Spleen (tissue), 11 donors: Measurements from ENCODE around the gene DOCK10. TPM values are rescaled to one million over a fixed set of nuclear protein-coding genes. Genes with fewer than 3 reads are reported as not detected.

ENCODE experiments used
- DNase-seq: peaks from one replicate; pipeline ENCODE4 v3.0.0-alpha.2; 2020
- H3K27ac ChIP-seq, 8 donors: fragments of 200-600 bp; sonication (generic) in 7 of 8; 1 replicate in 4 of 8; 2 replicates in 4 of 8; pipeline versions ENCODE4 v1.5.0 to v1.8.0; 2016 to 2021; ENCODE audit warnings: inconsistent platforms in 4 of 8, mild to moderate bottlenecking in 4 of 8, moderate library complexity in 1 of 8
- H3K27me3 ChIP-seq, 7 donors: fragments of 200-600 bp; sonication (generic) in 6 of 7; replicated peaks in 1 of 7; 1 replicate in 4 of 7; 2 replicates in 3 of 7; pipeline versions ENCODE4 v1.5.0 to v1.8.0; 2016 to 2021; ENCODE audit warnings: inconsistent platforms in 3 of 7, mild to moderate bottlenecking in 1 of 7
- H3K36me3 ChIP-seq, 6 donors: fragments of 200-600 bp; sonication (generic) in 5 of 6; 1 replicate in 4 of 6; 2 replicates in 2 of 6; pipeline versions ENCODE4 v1.5.0 to v1.8.0; 2016 to 2021; ENCODE audit warnings: inconsistent platforms in 2 of 6
- H3K4me1 ChIP-seq, 6 donors: fragments of 200-600 bp; sonication (generic) in 5 of 6; 1 replicate in 3 of 6; 2 replicates in 3 of 6; pipeline versions ENCODE4 v1.5.0 to v1.8.0; 2016 to 2021; ENCODE audit warnings: inconsistent platforms in 3 of 6
- H3K4me3 ChIP-seq, 8 donors: fragments of 200-600 bp; sonication (generic) in 7 of 8; 1 replicate in 4 of 8; 2 replicates in 4 of 8; pipeline versions ENCODE4 v1.5.0 to v1.8.0; 2016 to 2021; ENCODE audit warnings: inconsistent platforms in 4 of 8, mild to moderate bottlenecking in 4 of 8, moderate library complexity in 2 of 8
- H3K9me3 ChIP-seq, 8 donors: fragments of 200-600 bp; sonication (generic) in 7 of 8; 1 replicate in 4 of 8; 2 replicates in 4 of 8; pipeline versions ENCODE4 v1.5.0 to v1.8.0; 2016 to 2021; ENCODE audit warnings: inconsistent platforms in 4 of 8
- CTCF ChIP-seq, 11 experiments: fragments of 200-600 bp in 7 of 11; fragments of 450-650 bp in 4 of 11; sonication (generic) in 4 of 11; IDR thresholded peaks in 8 of 11; conservative IDR thresholded peaks in 3 of 11; 1 replicate in 7 of 11; 2 replicates in 4 of 11; pipeline versions ENCODE4 v1.4.0 to v1.8.0; 2016 to 2021; ENCODE audit warnings: antibody characterized with exemption in 11 of 11, inconsistent platforms in 4 of 11, mild to moderate bottlenecking in 1 of 11
- POLR2A ChIP-seq, 3 donors: fragments of 450-650 bp; IDR thresholded peaks; one replicate each; pipeline ENCODE4 v1.5.1; 2017; ENCODE audit warnings: antibody characterized with exemption in 3 of 3, mild to moderate bottlenecking in 1 of 3
- POLR2AphosphoS5 ChIP-seq, 3 donors: sonication (generic); formaldehyde crosslinking; IDR thresholded peaks; one replicate each; pipeline ENCODE4 v1.5.1; 2017; ENCODE audit warnings: antibody characterized with exemption in 3 of 3
- WGBS, 5 donors: extraction: QIAGEN DNeasy Blood & Tissue Kit in 3 of 5; methylation state at CpG; one replicate each; pipeline versions ENCODE4 v1.1.5 to v1.1.7; 2013 to 2018; 5-methylcytosine and 5-hydroxymethylcytosine counted together
- intact Hi-C: fragments of 100-400 bp; cut with DNase I; formaldehyde crosslinking; loops from one replicate; pipeline ENCODE4 v1.15.0; 2023; ENCODE audit warnings: low total_unique reads
- polyA plus RNA-seq, 3 donors: library from polyadenylated mRNA; stranded (reverse); fragments of 200-250 nt; gene quantifications; one replicate each; pipeline ENCODE4 v1.2.1, GENCODE V29; 2013
- total RNA-seq, 7 donors: library from RNA; depleted of rRNA in 3 of 7; stranded (reverse); fragments of >200 nt in 3 of 7; fragmentation: NEBNext Ultra II Directional in 4 of 7; extraction: Animal tissue kit (Norgen Biotek cat#: 25700) in 4 of 7; gene quantifications; one replicate each; pipeline versions ENCODE4 v1.1.0 to v1.2.1, GENCODE V29; 2016 to 2021
- donor health status: healthy with polysubstance abuse.
- donor health status: DM: no; HTN: no; CAD: no; lungs with moderate emphysema.
- donor health status: DM: no; HTN: no; CAD: no.
- donor health status: Bipolar disorder and iron deficiency.
- donor health status: healthy.
- donor health status: DM: no; HTN: no; CAD: no.
- donor health status: DM: yes; HTN: yes; CAD: no.

Gene DOCK10
- total and polyA plus RNA-seq, 10 donors = 12.5 to 203 (median 158) TPM

DNA sequence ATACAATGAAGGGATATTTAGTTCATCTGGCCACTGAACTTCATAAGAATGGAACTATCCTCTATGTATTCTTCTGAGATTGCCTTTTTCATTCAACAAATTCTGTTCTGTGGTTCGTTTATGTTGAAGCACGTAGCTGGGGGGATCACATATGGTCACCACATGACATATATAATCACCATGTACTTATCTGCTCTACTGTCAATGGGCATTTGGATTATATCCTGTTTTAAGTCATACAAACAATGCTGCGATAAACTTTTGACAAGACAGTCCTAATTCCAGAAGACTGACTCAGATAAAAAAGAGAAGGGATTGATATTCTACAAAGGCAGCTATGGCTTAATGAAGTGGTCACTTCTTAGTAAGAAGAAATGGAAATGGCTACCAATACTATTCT lies 210.1 kb downstream of the DOCK10 start:
- Histone ChIP-seq H3K27me3 (no peaks in the 10 kb centered on the region), H3K36me3 (peaks cover 4 to 100% (median 92%) of the 10 kb centered on the region in 6 donors), H3K9me3 (no peaks in the 10 kb centered on the region), H3K27ac (no peak overlapping the region), H3K4me1 (peaks cover 0 to 3% (median under 1%) of the 10 kb centered on the region in 6 donors), H3K4me3 (no peak overlapping the region)
- intact Hi-C loops = no loop called here
- WGBS, 5 donors = 91 to 95% (median 93%) methylated on average over 3 of the region's 3 CpGs
- TF ChIP-seq POLR2A (IDR thresholded peaks at IDR 0.05) (no peak), POLR2AphosphoS5 (IDR thresholded peaks at IDR 0.05) (no peak), CTCF (IDR thresholded peaks at IDR 0.05 in 8 of 11, conservative IDR thresholded peaks at IDR 0.05 in 3 of 11) (no peak)
- DNase-seq = no peak

DNA sequence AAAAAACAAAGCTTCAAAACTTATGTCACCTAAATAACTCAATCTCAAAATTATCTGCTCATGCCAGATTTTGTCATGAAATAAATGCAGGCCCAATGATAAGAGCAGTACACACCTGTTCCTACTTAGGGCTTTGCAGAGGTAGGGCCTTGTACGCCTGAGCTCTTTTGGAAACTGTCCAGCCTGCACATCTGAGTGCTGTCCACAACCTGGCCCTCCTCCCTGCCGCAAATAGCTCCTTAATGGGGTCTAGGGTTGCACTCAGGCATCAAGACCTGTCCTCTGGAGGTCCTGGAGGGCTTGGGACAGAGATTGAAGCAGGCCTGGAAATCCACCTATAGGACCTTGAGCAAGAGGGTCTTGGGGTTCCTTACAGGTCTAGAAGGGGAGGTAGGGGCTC lies 210.7 kb downstream of the DOCK10 start:
- no peak for DNase-seq
- TF ChIP-seq CTCF (IDR thresholded peaks at IDR 0.05 in 8 of 11, conservative IDR thresholded peaks at IDR 0.05 in 3 of 11) (no peak), POLR2AphosphoS5 (IDR thresholded peaks at IDR 0.05) (no peak), POLR2A (IDR thresholded peaks at IDR 0.05) (no peak)
- WGBS, 5 donors = 70 to 96% (median 77%) methylated on average over 2 of the region's 2 CpGs; no CpG with 5 or more reads in 1 of the 5 donors
- no peak overlapping the region for H3K27ac ChIP-seq
- H3K36me3 ChIP-seq = peaks cover 4 to 100% (median 92%) of the 10 kb centered on the region in 6 donors
- no peaks in the 10 kb centered on the region for H3K9me3 ChIP-seq
- no peaks in the 10 kb centered on the region for H3K4me1 ChIP-seq
- H3K27me3 ChIP-seq = no peaks in the 10 kb centered on the region
- intact Hi-C loops = no loop called here
- H3K4me3 ChIP-seq = no peak overlapping the region

GRCh38 chr2:224820283-224820991 lies 221.8 kb downstream of the DOCK10 start:
- no peak for TF ChIP-seq POLR2A (IDR thresholded peaks at IDR 0.05)
- no peak for TF ChIP-seq POLR2AphosphoS5 (IDR thresholded peaks at IDR 0.05)
- no peak for TF ChIP-seq CTCF (IDR thresholded peaks at IDR 0.05 in 8 of 11, conservative IDR thresholded peaks at IDR 0.05 in 3 of 11)
- Histone ChIP-seq H3K36me3 (peaks cover 0 to 99% (median 62%) of the 10 kb centered on the region in 6 donors), H3K27me3 (no peaks in the 10 kb centered on the region), H3K27ac (no peak overlapping the region), H3K9me3 (no peaks in the 10 kb centered on the region), H3K4me1 (no peaks in the 10 kb centered on the region), H3K4me3 (no peak overlapping the region)
- intact Hi-C loops = no loop called here
- WGBS, 5 donors = 72 to 87% (median 83%) methylated on average over 7 of the region's 7 CpGs
- no peak for DNase-seq

- intact Hi-C loops = no loop called here
- 88 to 96% (median 93%) methylated on average over 2 of the region's 2 CpGs for WGBS, 5 donors
- TF ChIP-seq POLR2A (IDR thresholded peaks at IDR 0.05) = no peak
- no peak for TF ChIP-seq POLR2AphosphoS5 (IDR thresholded peaks at IDR 0.05)
- no peak for TF ChIP-seq CTCF (IDR thresholded peaks at IDR 0.05 in 8 of 11, conservative IDR thresholded peaks at IDR 0.05 in 3 of 11)
- Histone ChIP-seq H3K36me3 (peaks cover 3 to 99% (median 66%) of the 10 kb centered on the region in 6 donors), H3K27me3 (no peaks in the 10 kb centered on the region), H3K9me3 (no peaks in the 10 kb centered on the region), H3K4me3 (no peak overlapping the region), H3K4me1 (no peaks in the 10 kb centered on the region), H3K27ac (no peak overlapping the region)
- DNase-seq = no peak
These were observed 223.2 kb downstream of the DOCK10 start for GRCh38 chr2:224819075-224819474.
